Bone marrow (tissue), 2 donors: Measurements from ENCODE around the gene CARD8.
A peak's percentile ranks its signal among the peaks of the same experiment; 100 is the strongest.
"Not testable (repeated sequence)": the region's sequence is repeated elsewhere in the genome, so short reads cannot be mapped to it uniquely, and the experiment has no call there.

ENCODE experiments used
- DNase-seq, 2 donors: peaks; one replicate each; lab custom pipeline; 2025; lab: John Stamatoyannopoulos, UW

Gene CARD8, protein sequence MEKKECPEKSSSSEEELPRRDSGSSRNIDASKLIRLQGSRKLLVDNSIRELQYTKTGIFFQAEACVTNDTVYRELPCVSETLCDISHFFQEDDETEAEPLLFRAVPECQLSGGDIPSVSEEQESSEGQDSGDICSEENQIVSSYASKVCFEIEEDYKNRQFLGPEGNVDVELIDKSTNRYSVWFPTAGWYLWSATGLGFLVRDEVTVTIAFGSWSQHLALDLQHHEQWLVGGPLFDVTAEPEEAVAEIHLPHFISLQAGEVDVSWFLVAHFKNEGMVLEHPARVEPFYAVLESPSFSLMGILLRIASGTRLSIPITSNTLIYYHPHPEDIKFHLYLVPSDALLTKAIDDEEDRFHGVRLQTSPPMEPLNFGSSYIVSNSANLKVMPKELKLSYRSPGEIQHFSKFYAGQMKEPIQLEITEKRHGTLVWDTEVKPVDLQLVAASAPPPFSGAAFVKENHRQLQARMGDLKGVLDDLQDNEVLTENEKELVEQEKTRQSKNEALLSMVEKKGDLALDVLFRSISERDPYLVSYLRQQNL

DNA sequence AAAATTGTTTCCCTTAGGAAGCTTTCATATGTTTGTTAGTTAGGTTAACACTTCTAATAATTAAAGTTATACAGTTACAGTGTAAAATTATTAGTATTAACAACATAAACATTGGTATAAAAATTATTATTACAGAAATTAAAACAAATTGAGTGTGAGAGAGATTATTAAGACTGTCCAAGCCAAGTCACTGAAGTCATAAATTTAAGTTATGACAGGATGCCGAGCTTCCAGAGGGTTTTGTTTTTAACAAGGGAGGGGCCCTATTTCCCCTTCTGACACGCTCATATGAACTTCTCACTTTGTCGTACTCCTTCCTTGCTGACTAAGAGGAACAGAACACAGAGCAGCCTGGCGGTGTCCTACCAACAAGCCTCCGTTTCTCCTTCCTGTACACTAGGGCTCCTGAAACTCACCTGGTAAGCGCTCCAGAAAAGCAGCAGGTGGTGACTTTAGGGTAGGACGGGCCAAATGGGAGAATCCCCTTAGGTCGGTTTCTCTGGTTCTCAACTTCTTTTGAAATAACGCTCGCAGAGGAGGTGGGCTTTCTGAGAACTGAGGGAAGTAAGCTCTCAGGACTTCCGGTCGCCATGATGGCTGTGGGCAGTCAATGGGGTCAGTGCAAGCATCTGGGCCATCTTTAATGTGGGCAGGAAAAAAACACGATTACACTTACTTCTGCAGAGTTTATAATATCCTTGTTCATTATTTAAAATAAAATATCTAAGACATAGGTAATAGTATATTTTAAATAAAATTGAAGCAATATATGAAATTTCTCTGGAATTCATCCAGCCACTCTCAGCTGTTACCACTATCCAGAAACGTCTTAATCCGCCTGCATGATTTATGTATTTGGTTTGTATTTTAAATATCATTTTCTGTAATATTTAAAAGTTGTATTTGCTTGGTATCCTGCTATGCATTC, at the start of gene CARD8:
TSS of gene CARD8 (minus strand) at position 537 of the 928 bp plus-strand sequence. CDS start 14,892 bp downstream, outside the sequence.
- peak; percentile 81 to 96 for DNase-seq

DNA sequence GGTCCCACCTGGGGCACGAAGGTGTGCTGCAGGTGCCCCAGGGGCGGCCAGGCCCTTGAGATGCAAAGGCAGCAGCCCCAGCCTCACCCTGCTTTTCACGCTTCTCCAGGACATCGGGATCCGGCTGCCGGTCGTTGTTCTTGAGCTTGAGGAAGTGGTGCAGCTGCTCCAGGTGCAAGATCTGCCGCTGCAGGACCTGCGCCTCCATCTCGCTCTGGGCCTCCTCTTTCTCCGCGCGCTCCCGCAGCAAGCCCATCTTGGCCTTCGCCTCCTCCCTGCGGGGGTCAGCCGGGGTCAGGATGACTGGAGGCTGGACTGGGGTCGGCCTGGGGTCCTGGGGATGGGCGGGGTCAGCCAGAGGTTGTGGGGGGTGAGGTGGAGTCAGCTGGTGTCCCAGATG, 48.2 kb upstream of the CARD8 start:
- no peak for DNase-seq

DNA sequence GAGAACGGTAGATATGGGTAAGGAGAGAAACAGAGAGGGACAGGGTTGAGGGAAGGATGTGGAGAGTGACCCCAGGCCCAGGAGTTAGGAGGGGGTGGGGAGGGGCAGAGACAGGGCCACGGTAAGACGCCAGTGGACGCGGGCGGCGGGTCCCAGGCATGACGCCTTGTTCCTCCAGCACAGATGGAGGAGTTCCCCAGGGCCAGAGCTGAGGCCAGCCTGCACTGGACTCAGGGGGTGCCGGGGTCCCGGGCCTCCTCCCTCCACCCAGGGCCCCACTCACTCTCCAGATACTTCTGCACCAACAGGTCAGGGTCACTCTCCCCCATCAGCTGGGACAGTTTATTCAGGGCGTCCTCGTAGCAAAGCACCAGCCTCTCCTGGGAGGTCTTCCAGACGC, 47.7 kb upstream of the CARD8 start:
- no peak for DNase-seq

DNA sequence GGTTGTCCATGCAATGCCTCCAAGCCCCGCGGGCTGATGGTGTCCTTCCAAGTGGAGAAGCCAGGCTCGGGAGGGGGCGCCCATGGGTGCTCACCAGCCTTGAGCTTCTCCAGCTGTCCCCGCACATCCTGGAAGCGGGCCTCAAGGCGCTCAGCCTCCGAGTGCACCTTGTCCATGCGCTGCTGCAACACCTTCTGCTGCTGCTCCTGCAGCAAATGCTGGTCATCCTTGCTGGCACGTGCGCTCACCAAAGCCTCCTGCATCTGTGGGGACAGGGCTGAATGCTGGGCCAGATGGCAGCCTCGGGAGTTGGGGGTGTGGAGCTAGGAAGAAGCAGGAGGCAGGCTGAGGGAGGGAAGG, 46.9 kb upstream of the CARD8 start:
- no peak for DNase-seq

DNA sequence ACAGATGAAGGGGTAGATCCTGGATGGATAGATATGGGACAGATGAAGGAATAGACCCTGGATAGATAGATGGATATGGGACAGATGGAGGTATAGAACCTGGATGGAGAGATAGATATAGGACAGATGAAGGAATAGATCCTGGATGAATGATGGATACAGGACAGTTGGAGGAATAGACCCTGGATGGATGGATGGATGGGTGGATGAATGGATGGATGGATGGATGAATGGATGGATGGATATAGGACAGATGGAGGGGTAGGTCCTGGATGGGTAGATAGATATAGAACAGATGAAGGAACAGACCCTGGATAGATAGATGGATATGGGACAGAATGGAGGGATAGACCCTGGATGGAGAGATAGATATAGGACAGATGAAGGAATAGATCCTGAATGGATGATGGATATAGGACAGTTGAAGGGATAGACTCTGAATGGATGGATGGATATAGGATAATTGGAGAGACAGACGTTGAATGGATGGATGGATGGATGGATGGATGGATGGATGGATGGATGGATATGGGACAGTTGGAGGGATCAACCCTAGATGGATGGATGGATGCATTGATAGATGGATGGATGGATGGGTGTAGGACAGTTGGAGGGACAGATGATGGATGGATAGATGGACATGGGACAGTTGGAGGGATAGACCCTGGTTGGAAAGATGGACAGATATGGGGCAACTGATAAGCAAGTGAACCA, 46.3 kb upstream of the CARD8 start:
- no peak for DNase-seq

DNA sequence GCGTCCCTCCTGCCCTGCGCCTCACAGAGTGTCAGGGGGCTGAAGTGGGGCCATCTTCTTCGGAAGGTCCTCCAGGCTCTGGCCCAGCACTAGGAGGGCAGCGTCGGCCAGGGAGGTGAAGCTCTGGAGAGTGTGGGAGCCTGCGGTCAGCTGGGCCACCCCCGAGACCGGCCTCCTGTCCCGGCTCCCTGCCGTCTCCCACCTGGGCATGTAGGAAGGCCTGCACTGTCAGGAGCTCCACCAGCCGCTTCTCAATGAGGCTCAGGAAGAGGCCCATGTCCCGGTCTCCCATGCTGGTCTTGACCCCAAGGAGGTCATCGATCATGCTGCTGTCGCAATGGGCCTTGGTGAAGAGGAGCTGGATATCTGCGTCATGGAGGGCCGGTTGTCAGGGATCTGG, 42.3 kb upstream of the CARD8 start:
- no peak for DNase-seq

DNA sequence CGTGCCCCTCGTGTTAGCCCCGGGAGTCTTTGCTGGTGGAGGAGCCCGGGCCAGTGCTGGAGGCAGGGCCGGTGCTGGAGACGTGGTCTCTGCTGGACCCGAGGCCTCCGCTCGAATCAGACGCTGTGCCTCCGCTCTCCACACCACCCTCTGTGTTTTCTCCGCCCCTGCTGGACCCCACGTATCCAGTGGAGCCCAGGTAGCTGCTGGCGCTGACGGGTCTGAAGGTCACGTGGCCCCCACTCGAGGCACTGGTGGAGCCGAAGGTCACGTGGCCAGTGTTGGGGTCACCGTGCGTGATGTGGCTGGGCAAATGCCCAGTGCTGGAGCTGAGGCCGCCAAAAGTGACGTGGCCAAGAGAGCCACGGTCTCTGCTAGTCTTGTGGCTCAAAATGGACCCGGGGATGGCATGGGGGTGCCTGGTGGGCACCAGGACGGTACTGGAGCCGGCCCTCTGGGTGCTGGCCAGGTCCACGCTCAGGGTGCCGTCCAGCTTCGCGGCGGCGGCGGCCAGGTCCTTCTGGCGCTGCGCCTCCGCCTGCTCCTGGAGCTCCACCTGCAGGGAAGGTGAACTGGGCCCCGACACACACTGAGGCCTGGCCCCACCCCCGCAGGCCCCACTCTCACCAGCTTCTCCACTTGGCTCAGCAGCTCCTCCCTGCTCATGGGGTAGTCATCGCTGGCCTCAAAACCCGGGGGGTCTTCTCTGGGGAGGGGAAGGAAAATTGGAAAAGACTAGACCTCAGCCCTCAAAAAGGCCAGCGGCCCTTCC, 41.4 kb upstream of the CARD8 start:
- DNase-seq = no peak

DNA sequence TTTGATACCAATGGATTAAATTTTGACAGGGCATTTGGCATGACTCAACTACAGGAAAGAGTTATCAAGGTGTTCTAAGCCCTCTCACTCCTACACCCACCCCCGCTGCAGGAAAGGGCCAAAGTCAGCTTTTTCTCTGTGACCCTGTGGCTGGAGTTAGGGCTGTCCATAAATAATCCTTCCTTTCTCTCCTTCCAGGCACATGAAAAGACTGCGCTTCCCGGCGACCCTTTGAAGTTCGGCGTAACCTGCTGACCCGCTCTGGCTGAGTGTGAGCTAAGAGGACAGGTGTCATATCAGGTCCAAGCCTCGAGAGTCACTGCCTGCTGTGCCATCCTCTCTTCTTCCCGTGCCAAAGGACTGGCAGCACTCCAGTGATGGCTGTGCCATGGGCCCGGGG, 39.7 kb upstream of the CARD8 start:
- no peak for DNase-seq

DNA sequence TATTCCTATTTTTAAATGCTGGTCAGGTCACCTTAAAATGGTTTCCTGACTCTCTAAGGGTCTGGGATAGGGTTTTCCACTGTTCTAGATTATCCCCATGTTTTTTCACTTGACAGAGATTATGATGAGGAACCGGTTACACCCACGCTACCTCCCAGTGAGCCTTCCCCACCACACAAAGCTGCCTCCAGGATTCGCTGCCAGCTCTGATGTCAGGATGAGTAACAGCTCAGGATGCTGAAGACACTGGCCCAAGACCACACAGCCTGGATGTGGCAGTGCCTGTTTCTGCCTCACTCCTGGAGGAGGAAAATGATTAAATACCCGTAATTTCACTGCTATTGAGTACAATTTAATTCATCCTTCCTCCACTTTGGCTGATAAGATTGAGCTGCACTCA, 37.1 kb upstream of the CARD8 start:
- DNase-seq = no peak

DNA sequence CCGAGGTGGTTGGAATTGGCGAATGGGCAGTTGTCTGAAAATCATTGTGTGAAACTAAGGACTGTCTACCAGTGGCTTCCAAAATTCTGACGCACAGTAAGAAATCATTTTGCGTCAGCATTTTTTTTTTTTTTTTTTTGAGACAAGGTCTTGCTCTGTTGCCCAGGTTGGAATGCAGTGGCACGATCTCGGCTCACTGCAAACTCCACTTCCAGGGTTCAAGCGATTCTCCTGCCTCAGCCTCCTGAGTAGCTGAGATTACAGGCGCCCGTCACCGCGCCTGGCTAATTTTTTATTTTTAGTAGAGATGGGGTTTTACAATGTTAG, 35.7 kb upstream of the CARD8 start:
- not testable (repeated sequence) for DNase-seq

DNA sequence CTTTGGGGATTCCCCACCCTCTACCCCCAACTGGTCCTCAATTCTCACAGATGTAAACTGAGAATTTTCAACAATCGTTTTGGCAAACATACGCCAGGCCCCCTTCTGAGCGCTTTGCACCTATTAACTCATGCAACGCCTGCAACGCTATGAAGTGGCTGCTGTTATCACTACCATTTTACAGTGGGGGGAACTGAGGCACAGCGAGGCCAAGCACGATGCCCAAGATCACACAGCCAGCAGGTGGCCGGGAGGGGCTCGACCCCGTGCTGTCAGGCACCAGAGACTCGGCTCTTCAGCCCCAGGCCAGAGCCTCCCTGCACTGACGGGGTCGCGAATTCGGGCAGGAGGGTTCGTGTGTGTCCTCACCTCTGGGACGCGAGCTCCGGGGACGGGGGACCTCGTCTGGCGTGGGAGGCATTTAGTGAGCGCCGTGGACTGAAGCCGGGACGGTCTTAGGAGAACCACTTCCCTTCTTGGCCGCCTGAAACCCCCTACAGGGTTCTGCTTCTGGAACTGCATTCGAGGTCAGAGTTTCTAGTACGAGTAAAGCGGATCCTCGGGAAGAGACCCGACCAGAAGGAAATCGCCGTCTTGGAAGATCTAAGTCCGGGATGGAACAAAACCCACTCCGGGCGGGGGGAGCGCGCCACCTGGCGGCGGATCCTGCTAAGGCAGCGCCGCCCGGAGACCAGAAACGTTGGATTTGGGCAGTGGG, 35.2 kb upstream of the CARD8 start:
- DNase-seq = peak in 1 of 2 donors; percentile 33

DNA sequence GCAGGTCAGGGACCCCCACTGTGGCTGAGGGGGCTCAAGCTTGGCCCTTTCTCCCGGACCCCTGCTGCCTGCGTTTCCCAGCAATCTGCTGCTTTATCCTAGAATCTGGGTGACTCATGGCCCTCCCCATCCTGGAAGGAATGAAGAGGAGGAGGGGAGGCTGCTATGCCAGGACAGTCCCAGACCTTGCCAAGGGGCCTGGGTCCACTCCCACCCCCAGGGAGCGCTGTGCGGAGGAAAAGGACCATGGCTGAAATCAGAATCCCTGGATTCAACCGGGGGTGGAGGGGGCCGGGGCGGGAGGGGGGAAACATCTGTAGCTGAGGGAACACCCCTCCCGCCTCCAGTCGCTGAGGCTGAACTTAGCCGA, 34.7 kb upstream of the CARD8 start:
- no peak for DNase-seq

DNA sequence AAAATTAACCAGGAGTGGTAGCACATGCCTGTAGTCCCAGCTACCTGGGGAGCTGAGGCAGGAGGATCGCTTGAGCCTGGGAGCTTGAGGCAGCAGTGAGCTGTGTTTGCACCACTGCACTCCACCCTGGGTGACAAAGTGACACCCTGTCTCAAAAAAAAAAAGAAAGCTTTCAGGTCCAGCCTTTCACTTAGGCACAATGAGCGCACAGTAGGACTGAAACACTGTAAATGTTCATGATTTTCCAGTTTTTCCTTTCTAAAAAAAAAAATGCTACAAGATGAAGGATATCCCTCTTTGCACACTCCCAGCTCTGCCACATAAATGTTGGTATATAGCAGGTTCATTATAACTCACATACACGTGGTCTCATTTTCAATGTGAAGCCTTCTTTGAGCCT, 32.0 kb upstream of the CARD8 start:
- no peak for DNase-seq

DNA sequence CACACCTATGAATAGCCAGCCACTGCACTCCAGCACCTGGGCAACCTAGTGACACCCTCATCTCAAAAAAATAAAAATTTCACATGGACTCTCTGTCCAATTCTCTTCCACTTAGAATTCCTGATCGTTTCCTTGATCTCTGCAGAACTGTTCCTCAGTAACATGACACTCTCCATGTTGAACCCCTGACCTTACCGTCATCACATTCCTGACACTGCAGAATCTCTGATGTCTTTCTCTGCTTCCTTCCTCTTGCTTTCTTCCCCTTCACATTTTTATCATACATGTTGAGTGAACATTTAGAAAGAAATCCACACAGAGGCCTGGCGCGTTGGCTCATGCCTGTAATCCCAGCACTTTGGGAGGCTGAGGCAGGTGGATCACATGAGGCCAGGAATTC, 29.2 kb upstream of the CARD8 start:
- no peak for DNase-seq

DNA sequence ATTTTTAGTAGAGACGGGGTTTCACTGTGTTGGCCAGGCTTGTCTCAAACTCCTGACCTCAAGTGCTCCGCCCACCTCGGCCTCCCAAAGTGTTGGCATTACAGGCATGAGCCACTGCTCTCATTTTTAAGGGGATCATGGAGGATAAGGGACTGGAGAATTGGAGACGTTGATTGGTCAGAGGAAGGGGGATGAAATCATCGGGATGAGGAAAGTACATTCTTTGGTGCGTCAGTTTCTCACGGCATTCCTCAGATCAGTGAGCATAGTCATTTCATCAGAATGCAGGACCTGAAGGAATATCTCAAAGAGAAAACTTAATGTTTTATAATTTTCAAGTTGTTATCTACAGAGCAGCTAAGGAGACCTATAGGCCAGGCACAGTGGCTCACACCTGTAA, 28.2 kb upstream of the CARD8 start:
- DNase-seq = no peak

DNA sequence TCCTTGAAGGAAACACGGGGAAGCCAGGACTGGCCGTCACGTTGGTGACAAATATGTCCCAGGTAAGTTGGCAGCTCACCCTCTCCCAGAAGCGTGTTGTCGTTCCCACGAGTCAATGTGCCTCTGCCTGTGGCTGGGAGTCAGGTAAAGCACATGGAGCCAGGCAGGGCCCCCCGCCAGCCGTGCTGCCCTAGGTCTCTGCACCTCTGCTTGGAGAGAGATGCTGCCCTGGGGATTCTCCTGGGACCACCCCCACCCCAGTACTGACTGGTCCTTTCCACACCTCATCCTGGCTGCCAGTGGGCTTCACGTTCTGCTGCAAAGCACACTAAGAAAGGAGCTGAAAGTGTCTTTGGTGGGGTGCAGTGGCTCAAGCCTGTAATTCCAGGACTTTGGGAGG, 24.0 kb upstream of the CARD8 start:
- DNase-seq = no peak

DNA sequence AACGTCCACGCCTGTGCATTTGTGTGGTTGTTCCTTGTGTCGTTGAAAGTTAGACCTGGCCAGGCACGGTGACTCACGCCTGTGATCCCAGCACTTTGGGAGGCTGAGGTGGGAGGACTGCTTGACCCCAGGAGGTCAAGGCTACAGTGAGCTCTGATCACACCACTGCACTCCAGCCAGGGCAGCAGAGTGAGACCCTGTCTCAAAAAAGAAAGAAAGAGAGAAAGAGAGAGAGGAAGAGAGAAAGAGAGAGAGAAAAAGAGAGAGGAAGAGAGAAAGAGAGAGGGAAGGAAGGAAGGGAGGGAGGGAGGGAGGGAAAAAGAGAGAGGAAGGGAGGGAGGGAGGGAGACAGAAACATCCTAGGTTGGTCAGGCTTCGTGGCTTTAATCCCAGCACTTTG, 19.2 kb upstream of the CARD8 start:
- DNase-seq = no peak

DNA sequence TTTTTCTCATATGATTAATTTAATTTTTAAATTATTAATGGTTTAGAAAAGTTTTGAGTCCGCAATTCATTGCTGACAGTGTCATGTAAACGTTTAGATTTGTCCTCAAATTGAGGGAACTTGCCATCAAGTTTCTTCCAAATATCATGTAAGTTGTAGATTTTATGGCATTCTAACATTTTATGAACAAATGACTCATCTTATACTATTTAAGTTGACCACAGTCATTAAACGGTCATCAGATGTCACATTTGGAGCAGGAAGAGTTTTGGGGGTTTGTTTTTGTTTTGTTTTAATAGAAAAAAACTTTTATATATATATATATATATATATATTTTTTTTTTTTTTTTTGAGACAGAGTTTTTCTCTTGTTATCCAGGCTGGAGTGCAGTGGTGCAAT, 18.5 kb upstream of the CARD8 start:
- DNase-seq = no peak

DNA sequence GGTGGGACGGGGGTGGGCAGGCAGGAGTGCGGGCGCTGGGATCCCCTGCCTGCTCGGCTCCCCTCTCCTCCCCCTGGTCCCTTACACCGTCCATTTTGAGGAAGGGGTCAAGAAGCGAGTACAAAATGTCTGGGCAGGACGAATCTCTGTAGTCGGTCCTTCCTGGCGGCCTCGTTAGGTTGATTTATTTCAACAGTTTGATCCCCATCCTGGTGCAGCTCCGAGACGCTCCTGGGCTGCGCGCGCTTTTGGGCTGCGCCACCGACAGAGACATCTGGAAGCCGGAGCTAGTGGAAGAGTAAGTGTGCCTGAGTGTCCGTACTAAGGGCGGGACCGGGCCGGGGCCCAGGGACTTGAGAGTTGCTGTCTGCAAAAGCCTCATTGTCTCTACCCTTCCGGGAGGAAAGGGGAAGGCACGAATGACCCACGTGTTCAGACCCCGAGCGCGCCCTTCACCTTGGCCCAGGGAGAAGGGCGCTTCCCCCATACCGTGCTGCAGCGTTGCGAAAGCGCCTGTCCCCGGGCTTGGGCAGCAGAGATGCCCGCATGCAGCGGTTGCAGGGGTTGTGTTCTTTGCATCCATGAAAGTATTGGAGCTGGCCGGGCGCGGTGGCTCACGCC, 15.9 kb upstream of the CARD8 start:
- peak in 1 of 2 donors; percentile 29 for DNase-seq

DNA sequence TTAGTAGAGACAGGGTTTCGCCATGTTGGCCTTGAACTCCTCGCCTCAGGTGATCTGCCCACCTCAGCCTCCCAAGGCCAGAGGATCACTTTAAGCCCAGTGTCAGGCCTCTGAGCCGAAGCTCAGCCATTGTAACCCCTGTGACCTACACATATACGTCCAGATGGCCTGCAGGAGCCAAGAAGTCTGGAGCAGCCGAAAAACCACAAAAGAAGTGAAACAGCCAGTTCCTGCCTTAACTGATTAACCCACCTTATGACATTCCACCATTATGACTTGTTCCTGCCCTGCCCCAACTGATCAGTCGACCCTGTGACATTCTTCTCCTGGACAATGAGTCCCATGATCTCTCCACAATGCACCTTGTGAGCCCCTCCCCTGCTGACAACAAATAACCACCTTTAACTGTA, 13.9 kb upstream of the CARD8 start:
- DNase-seq = not testable (repeated sequence)

DNA sequence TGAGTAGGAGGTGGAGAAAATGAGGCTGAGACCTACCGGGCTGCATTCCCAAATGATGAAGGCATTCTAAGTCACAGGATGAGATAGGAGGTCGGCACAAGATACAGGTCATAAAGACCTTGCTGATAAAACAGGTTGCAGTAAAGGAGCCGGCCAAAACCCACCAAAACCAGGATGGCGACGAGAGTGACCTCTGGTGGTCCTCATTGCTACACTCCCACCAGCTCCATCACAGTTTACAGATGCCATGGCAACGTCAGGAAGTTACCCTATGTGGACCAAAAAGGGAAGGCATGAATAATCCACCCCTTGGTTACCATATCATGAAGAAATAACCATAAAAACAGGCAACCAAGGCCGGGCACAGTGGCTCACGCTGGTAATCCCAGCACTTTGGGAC, 9.6 kb upstream of the CARD8 start:
- DNase-seq = not testable (repeated sequence)
